ENCODE results near the gene TRIM63. TPM values are rescaled to one million over a fixed set of nuclear protein-coding genes. Genes with fewer than 3 reads are reported as not detected.

The TRIM63 gene
- total and polyA plus RNA-seq, 9 of the 15 experiments (the other 6 are each of a cell fraction or from before 2014, with no cell fraction given) = 0.08 to 0.57 (median 0.36) TPM

DNA sequence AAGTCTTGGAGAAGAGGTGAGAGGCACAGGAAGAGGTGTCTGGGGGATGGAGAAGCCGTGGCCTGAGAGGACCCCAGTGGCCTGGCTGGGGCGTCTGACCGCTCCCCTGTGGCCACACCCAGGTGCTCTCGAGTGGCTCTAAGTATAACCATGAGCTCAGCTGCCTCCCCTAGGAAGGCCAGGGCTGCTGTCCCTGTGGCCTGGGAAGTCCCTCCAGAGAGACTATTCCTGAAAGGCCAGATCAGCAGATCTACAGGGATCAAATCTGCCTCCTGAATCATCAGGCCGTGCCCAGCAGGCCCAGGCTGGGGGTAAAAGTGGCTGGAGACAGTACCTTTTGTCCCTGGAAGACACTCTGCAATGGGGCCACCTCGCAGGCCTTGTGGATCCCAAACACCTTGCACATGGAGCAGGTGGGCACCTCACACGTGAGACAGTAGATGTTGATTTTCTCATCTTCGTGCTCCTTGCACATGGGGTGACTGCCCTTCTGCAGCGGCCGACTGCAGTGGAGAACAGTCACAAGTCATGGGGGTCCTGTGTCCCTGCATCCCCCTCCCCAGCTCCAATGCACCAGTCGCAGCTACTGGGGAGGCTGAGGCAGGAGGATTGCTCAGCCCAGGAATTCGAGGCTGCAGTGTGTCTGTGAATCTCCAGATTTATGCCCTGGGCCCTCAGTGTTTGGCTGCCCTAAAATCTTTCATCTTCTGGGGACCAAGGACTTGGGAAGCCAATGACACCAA is 6.4 kb downstream of the TRIM63 start (continued):
- TF ChIP-seq MGA (IDR thresholded peaks at IDR 0.05) (peak; percentile 60), SNRNP70 (optimal IDR thresholded peaks at IDR 0.05; ENCODE audit: low read depth, low read length) (no peak), PHF8 (IDR thresholded peaks at IDR 0.05; ENCODE audit: borderline replicate concordance, low read length) (peak; percentile 18; the same call in 1 of the 2 replicates), TCF3 (CRISPR knock-in tag; IDR thresholded peaks at IDR 0.05) (no peak)
- TF ChIP-seq, protein P1, sequence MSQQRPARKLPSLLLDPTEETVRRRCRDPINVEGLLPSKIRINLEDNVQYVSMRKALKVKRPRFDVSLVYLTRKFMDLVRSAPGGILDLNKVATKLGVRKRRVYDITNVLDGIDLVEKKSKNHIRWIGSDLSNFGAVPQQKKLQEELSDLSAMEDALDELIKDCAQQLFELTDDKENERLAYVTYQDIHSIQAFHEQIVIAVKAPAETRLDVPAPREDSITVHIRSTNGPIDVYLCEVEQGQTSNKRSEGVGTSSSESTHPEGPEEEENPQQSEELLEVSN (IDR thresholded peaks at IDR 0.05; ENCODE audit: borderline replicate concordance in 1 of 2, extremely low read depth in 1 of 2, insufficient read depth in 1 of 2, insufficient read length in 1 of 2, low read depth in 1 of 2, low read length in 1 of 2, poor library complexity in 1 of 2, severe bottlenecking in 1 of 2) = peak in 1 of 2 experiments; percentile 21
- TF ChIP-seq, protein P2, sequence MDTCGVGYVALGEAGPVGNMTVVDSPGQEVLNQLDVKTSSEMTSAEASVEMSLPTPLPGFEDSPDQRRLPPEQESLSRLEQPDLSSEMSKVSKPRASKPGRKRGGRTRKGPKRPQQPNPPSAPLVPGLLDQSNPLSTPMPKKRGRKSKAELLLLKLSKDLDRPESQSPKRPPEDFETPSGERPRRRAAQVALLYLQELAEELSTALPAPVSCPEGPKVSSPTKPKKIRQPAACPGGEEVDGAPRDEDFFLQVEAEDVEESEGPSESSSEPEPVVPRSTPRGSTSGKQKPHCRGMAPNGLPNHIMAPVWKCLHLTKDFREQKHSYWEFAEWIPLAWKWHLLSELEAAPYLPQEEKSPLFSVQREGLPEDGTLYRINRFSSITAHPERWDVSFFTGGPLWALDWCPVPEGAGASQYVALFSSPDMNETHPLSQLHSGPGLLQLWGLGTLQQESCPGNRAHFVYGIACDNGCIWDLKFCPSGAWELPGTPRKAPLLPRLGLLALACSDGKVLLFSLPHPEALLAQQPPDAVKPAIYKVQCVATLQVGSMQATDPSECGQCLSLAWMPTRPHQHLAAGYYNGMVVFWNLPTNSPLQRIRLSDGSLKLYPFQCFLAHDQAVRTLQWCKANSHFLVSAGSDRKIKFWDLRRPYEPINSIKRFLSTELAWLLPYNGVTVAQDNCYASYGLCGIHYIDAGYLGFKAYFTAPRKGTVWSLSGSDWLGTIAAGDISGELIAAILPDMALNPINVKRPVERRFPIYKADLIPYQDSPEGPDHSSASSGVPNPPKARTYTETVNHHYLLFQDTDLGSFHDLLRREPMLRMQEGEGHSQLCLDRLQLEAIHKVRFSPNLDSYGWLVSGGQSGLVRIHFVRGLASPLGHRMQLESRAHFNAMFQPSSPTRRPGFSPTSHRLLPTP (IDR thresholded peaks at IDR 0.05; ENCODE audit: borderline replicate concordance, extremely low read depth, insufficient read length) = no peak
- TF ChIP-seq, protein P3, sequence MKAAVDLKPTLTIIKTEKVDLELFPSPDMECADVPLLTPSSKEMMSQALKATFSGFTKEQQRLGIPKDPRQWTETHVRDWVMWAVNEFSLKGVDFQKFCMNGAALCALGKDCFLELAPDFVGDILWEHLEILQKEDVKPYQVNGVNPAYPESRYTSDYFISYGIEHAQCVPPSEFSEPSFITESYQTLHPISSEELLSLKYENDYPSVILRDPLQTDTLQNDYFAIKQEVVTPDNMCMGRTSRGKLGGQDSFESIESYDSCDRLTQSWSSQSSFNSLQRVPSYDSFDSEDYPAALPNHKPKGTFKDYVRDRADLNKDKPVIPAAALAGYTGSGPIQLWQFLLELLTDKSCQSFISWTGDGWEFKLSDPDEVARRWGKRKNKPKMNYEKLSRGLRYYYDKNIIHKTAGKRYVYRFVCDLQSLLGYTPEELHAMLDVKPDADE (conservative IDR thresholded peaks at IDR 0.05; ENCODE audit: control insufficient read depth, low read depth, low read length) = no peak
